ENCODE measurements around the gene BCLAF3. TPM values are rescaled to one million over a fixed set of nuclear protein-coding genes. Genes with fewer than 3 reads are reported as not detected.

Gene BCLAF3
- total RNA-seq (2016; rRNA removed; fragmentation: Illumina TruSeq; extraction: Trizol): 2.3 and 2.7 TPM in 2 replicates
- 3.1 and 4.1 TPM in 2 replicates for total RNA-seq (2016; cell fraction: cytosol; rRNA removed; fragmentation: Illumina TruSeq; extraction: Trizol; ENCODE audit: low read depth)
- 2.8 and 3.1 TPM in 2 replicates for total RNA-seq (2016; cell fraction: insoluble cytoplasmic fraction; rRNA removed; fragmentation: Illumina TruSeq; extraction: Trizol)
- 3.1 and 4.3 TPM in 2 replicates for total RNA-seq (2016; cell fraction: membrane; rRNA removed; fragmentation: Illumina TruSeq; extraction: Trizol)
- 4.7 and 6.2 TPM in 2 replicates for total RNA-seq (2016; cell fraction: nucleus; rRNA removed; fragmentation: Illumina TruSeq; extraction: Trizol)
- polyA plus RNA-seq (2011; rRNA removed): 1.5 and 1.8 TPM in 2 replicates
- polyA plus RNA-seq (2011; cell fraction: cytosol; rRNA removed): 0.21 and 0.42 TPM in 2 replicates
- polyA plus RNA-seq (2011; cell fraction: nucleus; rRNA removed): 2.6 and 4.6 TPM in 2 replicates
- 2.2 and 2.5 TPM in 2 replicates for polyA plus RNA-seq (2012)
- 0.17 and 0.46 TPM in 2 replicates for polyA plus RNA-seq (2016; cell fraction: cytosol; fragmentation: Illumina TruSeq; extraction: Trizol; ENCODE audit: low read depth)
- 3.1 and 4.5 TPM in 2 replicates for polyA plus RNA-seq (2016; cell fraction: insoluble cytoplasmic fraction; fragmentation: Illumina TruSeq; extraction: Trizol; ENCODE audit: low read depth)
- 0.37 and 1.1 TPM in 2 replicates for polyA plus RNA-seq (2016; cell fraction: membrane; fragmentation: Illumina TruSeq; extraction: Trizol; ENCODE audit: low read depth)
- 9.1 and 10.0 TPM in 2 replicates for polyA plus RNA-seq (2016; cell fraction: nucleus; fragmentation: Illumina TruSeq; extraction: Trizol; ENCODE audit: insufficient read depth, low read depth)
- polyA minus RNA-seq (2011; rRNA and poly(A)+ RNA removed; ENCODE audit: low replicate concordance): 0.30 and 0.84 TPM in 2 replicates
- 0.89 and 1.1 TPM in 2 replicates for polyA minus RNA-seq (2011; cell fraction: cytosol; rRNA and poly(A)+ RNA removed)
- polyA minus RNA-seq (2011; cell fraction: nucleus; rRNA and poly(A)+ RNA removed): 7.9 and 9.9 TPM in 2 replicates
- percentile 56 among the genes with signal in this experiment for Bru-seq, nascent RNA
- BruChase-seq, experiment 1, labeled RNA remaining after a 6-hour chase: percentile 65 among the genes with signal in this experiment
- percentile 65 among the genes with signal in this experiment for BruChase-seq, experiment 2, labeled RNA remaining after a 2-hour chase
- long read RNA-seq, experiment 1: 0 reads
- long read RNA-seq, experiment 2: 0 reads

- no peak for FAIRE-seq
- H3K4me3 ChIP-seq (replicated peaks in 1 of 3; ENCODE audit: insufficient read depth in 1 of 3, low read depth in 2 of 3, low read length in 3 of 3): peak within 1 kb of the TSS; percentile 55 to 77 (median 75)
- ChIA-PET POLR2A (no interaction called here), CTCF (ENCODE audit: low intra/inter-chr PET ratio, low total read pairs) (interaction anchor here (0.7 to 2.0 kb wide), 3 partner anchors 32 to 86 kb away, joined by 3 to 6 read pairs (median 4); no protein-coding TSS in a partner anchor)
- no peaks in the 10 kb centered on the region for H4K20me1 ChIP-seq (ENCODE audit: insufficient read depth, low read length)
- in situ Hi-C loops (cut with HindIII; ENCODE audit: extremely low pct_ligation_motif_present, low pct_unique_long_range_greater_than_20kb) (loop anchor here (10.0 kb wide), 1 partner anchor 86 kb away; no protein-coding TSS in a partner anchor), intact Hi-C loops (cut with micrococcal nuclease; ENCODE audit: unreplicated experiment) (loop anchor here (1.0 to 5.0 kb wide), 2 partner anchors 77 to 85 kb away; no protein-coding TSS in a partner anchor)
- peak within 1 kb of the TSS; percentile 78 for H3K4me2 ChIP-seq (ENCODE audit: low read depth, low read length)
- no peaks in the 10 kb centered on the region for H3K27me3 ChIP-seq (ENCODE audit: control insufficient read depth in 1 of 2, insufficient read depth in 2 of 2, low read length in 2 of 2)
- no CpG with 5 or more reads among the region's 103 CpGs for WGBS (ENCODE audit: low lambda C conversion rate)
- H3K27ac ChIP-seq (ENCODE audit: extremely low read length, insufficient read depth, low read length): peak within 1 kb of the TSS; percentile 33
- BruUV-seq (replicated peaks): no TSS peak
- no peaks in the 10 kb centered on the region for H3K9me3 ChIP-seq (ENCODE audit: low read length)
- peak; percentile 79 for DNase-seq (ENCODE audit: low spot score)
- peaks cover 13% of the 10 kb centered on the region; the same call in 1 of the 2 replicates for H3K4me1 ChIP-seq (ENCODE audit: insufficient read depth, low read length)
- peak within 1 kb of the TSS; percentile 91 for H2AFZ ChIP-seq (ENCODE audit: low read length)
- H3K79me2 ChIP-seq (ENCODE audit: insufficient read depth, low read length): no peaks in the 10 kb centered on the region
- peak; percentile 93 for ATAC-seq
- no peaks in the 10 kb centered on the region for H3K36me3 ChIP-seq (replicated peaks in 1 of 2; ENCODE audit: control insufficient read depth in 1 of 2, insufficient read depth in 2 of 2, low read length in 2 of 2)
- peak within 1 kb of the TSS; percentile 63; the same call in 1 of the 2 replicates for H3K9ac ChIP-seq (ENCODE audit: insufficient read depth, low read depth, low read length)
- TF ChIP-seq CTCF (CRISPR knock-in tag; IDR thresholded peaks at IDR 0.05): peak; percentile 84
- no peak for TF ChIP-seq LCORL (IDR thresholded peaks at IDR 0.05)
- TF ChIP-seq LCORL (CRISPR knock-in tag; IDR thresholded peaks at IDR 0.05): 0 out of 2 replicates have a peak, but pooled peaks have one; percentile 16
- 0 out of 2 replicates have a peak, but pooled peaks have one; percentile 18 for TF ChIP-seq ZNF350 (CRISPR knock-in tag; IDR thresholded peaks at IDR 0.05; ENCODE audit: borderline replicate concordance, low read depth)
- TF ChIP-seq GABPA (IDR thresholded peaks at IDR 0.05; ENCODE audit: low read depth, low read length): peak; percentile 60
- peak; percentile 66 for TF ChIP-seq GABPA (CRISPR knock-in tag; IDR thresholded peaks at IDR 0.05; ENCODE audit: low read depth)
- no peak for TF ChIP-seq ZNF850 (CRISPR knock-in tag; conservative IDR thresholded peaks at IDR 0.05)
- TF ChIP-seq DNMT3B (CRISPR knock-in tag; conservative IDR thresholded peaks at IDR 0.05): no peak
- TF ChIP-seq HNRNPLL (IDR thresholded peaks at IDR 0.05; ENCODE audit: low read depth, low read length, poor library complexity, severe bottlenecking): peak; percentile 30
- no peak for TF ChIP-seq ZSCAN21 (CRISPR knock-in tag; IDR thresholded peaks at IDR 0.05; ENCODE audit: borderline replicate concordance)
- no peak for TF ChIP-seq KDM1A (CRISPR knock-in tag; IDR thresholded peaks at IDR 0.05)
- TF ChIP-seq HHEX (CRISPR knock-in tag; IDR thresholded peaks at IDR 0.05): no peak
- no peak for TF ChIP-seq ZNF275 (CRISPR knock-in tag; IDR thresholded peaks at IDR 0.05; ENCODE audit: borderline replicate concordance)
- TF ChIP-seq NFE2L2 (IDR thresholded peaks at IDR 0.05; ENCODE audit: low read length): no peak
- TF ChIP-seq NCOA5 (CRISPR knock-in tag; IDR thresholded peaks at IDR 0.05): no peak
These were observed at the start of gene BCLAF3 for GRCh38 chrX:19990556-19991349. Gene BCLAF3 (minus strand): TSS chrX:19991061. CDS start chrX:19970264, 20,797 bp downstream.
